Omental fat pad (tissue), 4 donors: ENCODE data around the gene ARHGAP42. TPM values are rescaled to one million over a fixed set of nuclear protein-coding genes. Genes with fewer than 3 reads are reported as not detected.
"Not testable (repeated sequence)": the region's sequence is repeated elsewhere in the genome, so short reads cannot be mapped to it uniquely, and the experiment has no call there.

Experiments used
- ATAC-seq: fragments of 150-250 bp; one replicate; pipeline ENCODE4 v1.9.1; 2016; ENCODE audit warnings: mild to moderate bottlenecking, moderate library complexity; ENCODE audit not compliant: low FRiP score
- DNase-seq: peaks from one replicate; pipeline ENCODE4 v3.0.0-alpha.2; 2019; ENCODE audit warnings: low spot score
- total RNA-seq, 4 donors: library from RNA; depleted of rRNA; stranded (reverse); fragments of >200 nt; gene quantifications; one replicate each; pipeline ENCODE4 v1.1.0, GENCODE V29; 2016
- TF ChIP-seq, protein P1 (sequence below), 3 donors: fragments of 450-650 bp; IDR thresholded peaks; one replicate each; pipeline ENCODE4 v1.5.1; 2016 to 2017; ENCODE audit warnings: antibody characterized with exemption in 3 of 3, mild to moderate bottlenecking in 3 of 3, moderate library complexity in 2 of 3

The ARHGAP42 gene
- total RNA-seq, 4 donors from 2014 or later: 9.6 to 47.4 (median 15.7) TPM

DNA sequence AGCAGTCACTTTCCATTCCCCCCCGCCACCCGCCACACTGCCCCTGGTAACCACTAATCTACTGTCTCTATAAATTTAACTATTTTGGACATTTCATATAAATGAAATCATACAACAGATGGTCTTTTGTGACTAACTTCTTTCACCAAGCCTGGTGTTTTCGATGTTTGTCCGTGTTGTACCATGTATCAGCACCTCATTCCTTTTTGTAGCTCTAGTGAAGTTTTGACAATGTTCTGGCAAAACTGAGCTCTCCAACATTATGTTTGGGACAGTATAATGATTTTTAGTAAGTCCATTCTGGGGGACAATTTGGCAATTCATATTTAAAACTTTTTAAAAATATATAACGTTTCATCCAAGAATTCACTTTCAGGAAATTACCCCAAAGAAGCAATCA, 45.6 kb upstream of the ARHGAP42 start:
- no peak for ATAC-seq
- TF ChIP-seq, protein P1, sequence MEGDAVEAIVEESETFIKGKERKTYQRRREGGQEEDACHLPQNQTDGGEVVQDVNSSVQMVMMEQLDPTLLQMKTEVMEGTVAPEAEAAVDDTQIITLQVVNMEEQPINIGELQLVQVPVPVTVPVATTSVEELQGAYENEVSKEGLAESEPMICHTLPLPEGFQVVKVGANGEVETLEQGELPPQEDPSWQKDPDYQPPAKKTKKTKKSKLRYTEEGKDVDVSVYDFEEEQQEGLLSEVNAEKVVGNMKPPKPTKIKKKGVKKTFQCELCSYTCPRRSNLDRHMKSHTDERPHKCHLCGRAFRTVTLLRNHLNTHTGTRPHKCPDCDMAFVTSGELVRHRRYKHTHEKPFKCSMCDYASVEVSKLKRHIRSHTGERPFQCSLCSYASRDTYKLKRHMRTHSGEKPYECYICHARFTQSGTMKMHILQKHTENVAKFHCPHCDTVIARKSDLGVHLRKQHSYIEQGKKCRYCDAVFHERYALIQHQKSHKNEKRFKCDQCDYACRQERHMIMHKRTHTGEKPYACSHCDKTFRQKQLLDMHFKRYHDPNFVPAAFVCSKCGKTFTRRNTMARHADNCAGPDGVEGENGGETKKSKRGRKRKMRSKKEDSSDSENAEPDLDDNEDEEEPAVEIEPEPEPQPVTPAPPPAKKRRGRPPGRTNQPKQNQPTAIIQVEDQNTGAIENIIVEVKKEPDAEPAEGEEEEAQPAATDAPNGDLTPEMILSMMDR (IDR thresholded peaks at IDR 0.05): no peak
- no peak for DNase-seq

DNA sequence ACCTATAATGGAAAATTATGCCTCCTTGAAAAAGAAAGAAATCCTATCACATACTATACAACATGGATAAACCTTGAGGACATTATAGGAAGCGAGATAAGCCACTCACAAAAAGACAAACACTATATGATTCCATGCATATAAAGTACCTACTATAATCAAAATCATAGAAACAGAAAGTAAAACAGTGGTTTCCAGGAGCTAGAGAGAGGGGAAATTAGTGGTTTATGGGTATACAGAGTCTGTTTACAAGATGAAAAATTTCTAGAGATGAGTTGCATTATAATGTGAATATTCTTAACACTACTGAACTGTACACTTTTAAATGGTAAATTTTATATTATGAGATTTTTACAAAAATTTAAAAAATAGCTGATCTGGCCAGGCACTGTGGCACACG, 40.5 kb upstream of the ARHGAP42 start:
- DNase-seq: no peak
- TF ChIP-seq, protein P1 (IDR thresholded peaks at IDR 0.05): no peak
- no peak for ATAC-seq

DNA sequence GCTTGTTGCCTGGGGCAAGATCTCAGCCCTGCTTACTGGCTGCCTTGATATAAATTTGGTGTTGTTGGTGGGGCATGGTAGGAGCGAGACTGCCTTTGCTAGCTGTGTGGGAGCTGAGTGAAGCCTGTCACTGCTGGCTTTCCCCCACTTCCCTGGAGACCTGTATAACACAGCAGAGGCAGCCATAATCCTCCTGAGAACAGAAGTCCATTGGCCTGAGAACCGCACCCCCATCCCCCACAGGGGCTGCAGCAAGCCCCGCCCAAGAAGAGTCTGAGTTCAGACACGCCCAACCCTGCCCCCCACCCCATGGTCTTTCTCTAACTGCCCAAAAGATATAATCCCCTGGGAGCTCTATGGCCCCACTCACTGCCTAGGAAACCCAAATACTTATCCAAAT, 39.2 kb upstream of the ARHGAP42 start:
- ATAC-seq (no peak), DNase-seq (no peak)
- TF ChIP-seq, protein P1 (IDR thresholded peaks at IDR 0.05): no peak

DNA sequence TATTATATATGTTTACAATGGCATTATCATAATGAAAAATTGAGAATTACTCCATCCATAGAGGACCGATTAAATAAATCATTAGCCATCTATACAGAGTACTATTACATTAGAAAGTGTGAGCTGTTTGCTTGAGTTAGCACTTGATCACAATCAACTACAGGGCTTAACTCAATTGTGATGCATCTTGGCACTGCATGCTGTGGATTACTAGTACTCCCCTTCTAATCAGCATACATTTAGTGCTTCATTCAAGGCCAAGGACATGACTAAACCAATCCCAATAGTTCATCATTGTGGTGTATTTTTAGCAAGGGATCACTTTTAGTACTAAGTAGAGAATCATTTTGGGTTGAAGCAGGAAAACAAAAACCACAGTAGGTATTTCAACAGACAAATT, 23.5 kb upstream of the ARHGAP42 start:
- DNase-seq (no peak), ATAC-seq (no peak)
- TF ChIP-seq, protein P1 (IDR thresholded peaks at IDR 0.05): no peak

- no peak for ATAC-seq
- TF ChIP-seq, protein P1 (IDR thresholded peaks at IDR 0.05): no peak
- DNase-seq: no peak
Measured at GRCh38 chr11:100663996-100664395, 23.1 kb upstream of the ARHGAP42 start.

DNA sequence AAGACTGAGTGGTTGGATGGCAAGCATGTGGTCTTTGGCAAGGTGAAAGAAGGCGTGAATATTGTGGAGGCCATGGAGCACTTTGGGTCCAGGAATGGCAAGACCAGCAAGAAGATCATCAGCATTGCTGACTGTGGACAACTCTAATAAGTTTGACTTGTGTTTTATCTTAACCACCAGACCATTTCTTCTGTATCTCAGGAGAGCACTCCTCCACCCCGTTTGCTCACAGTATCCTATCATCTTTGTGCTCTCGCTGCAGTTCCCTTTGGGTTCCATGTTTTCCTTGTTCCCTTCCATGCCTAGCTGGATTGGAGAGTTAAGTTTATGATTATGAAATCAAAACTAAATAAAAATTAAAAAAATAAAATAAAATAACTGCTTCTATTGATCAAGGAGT, 20.3 kb upstream of the ARHGAP42 start:
- ATAC-seq: not testable (repeated sequence)

DNA sequence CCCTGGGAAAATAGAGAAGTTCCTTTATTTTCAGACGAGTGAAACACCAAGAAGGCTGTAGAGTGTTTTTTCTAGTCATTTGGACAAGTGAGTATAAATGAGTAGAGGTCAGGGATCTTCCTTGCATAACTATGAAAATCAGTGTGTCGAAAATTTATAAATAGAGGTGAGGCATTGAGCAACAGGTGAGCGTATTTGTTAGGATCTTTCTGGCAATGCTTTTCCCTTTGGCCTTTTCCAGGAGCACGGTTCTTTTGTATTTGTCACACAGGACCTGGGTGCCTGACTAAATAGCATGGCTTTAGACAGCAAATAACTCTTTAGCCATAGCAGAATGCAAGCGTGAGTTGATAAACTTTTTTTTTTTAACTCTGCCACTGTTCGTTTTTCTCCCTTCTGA, 19.6 kb upstream of the ARHGAP42 start:
- no peak for DNase-seq
- TF ChIP-seq, protein P1 (IDR thresholded peaks at IDR 0.05): no peak
- no peak for ATAC-seq

More for the DNA sequence above, 20.3 kb upstream of the ARHGAP42 start:
- DNase-seq: not testable (repeated sequence)

DNA sequence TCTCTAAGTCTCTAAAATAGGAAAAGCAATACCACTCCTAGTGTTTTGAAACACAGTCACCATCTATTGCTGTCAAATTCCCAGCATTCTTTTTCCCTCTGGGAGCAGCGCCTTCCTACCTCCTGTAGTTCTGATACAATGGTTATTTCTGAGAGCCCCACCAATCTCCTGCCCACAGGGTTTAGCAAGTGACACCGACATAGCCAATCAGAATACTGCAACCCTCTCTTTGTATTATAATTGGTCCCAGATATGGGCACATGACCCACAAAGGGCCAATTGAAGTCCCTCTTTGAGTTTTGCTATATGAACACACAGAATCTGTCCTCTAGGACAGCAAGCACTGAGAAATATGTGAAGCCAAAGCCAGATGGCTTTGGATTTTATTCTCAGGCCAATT, 16.9 kb upstream of the ARHGAP42 start:
- TF ChIP-seq, protein P1 (IDR thresholded peaks at IDR 0.05): no peak
- no peak for DNase-seq
- ATAC-seq: no peak
